GM21528 (cell line): ENCODE results near the gene SMG5.

Source experiments
- ATAC-seq: cut with Tn5 transposase; IDR thresholded peaks from one replicate; pipeline ENCODE4 v1.9.1; 2021; ENCODE audit warnings: mild to moderate bottlenecking, moderate library complexity; ENCODE audit not compliant: unreplicated experiment, low FRiP score

Gene SMG5

GRCh38 chr1:156283521-156283920 lies 896 bp upstream of the SMG5 start:
- ATAC-seq: no peak

GRCh38 chr1:156281693-156282478 lies 739 bp downstream of the SMG5 start:
- ATAC-seq: peak; percentile 18

- peak; percentile 28 for ATAC-seq
Measured at GRCh38 chr1:156281281-156281680, 1.3 kb downstream of the SMG5 start.

GRCh38 chr1:156279837-156280236 lies 2.8 kb downstream of the SMG5 start:
- no peak for ATAC-seq

GRCh38 chr1:156276966-156277381 lies 5.7 kb downstream of the SMG5 start:
- no peak for ATAC-seq

- no peak for ATAC-seq
Measured at GRCh38 chr1:156276532-156276931, 6.1 kb downstream of the SMG5 start.

GRCh38 chr1:156270314-156270713 lies 12.3 kb downstream of the SMG5 start:
- ATAC-seq: no peak

- no peak for ATAC-seq
Measured at GRCh38 chr1:156268336-156268735, 14.3 kb downstream of the SMG5 start.

- no peak for ATAC-seq
Measured at GRCh38 chr1:156266051-156266450, 16.6 kb downstream of the SMG5 start.

GRCh38 chr1:156263288-156263655 lies 19.4 kb downstream of the SMG5 start:
- no peak for ATAC-seq

GRCh38 chr1:156262461-156263287 lies 20.0 kb downstream of the SMG5 start:
- no peak for ATAC-seq

GRCh38 chr1:156260896-156261295 lies 21.7 kb downstream of the SMG5 start:
- no peak for ATAC-seq

GRCh38 chr1:156259805-156260204 lies 22.8 kb downstream of the SMG5 start:
- no peak for ATAC-seq

GRCh38 chr1:156258859-156259258 lies 23.8 kb downstream of the SMG5 start:
- ATAC-seq: no peak

GRCh38 chr1:156257711-156258110 lies 24.9 kb downstream of the SMG5 start:
- no peak for ATAC-seq

GRCh38 chr1:156253634-156254033 lies 29.0 kb downstream of the SMG5 start:
- ATAC-seq: no peak

GRCh38 chr1:156251527-156251926 lies 31.1 kb downstream of the SMG5 start:
- ATAC-seq: no peak

- ATAC-seq: no peak
Measured at GRCh38 chr1:156249593-156249992, 33.0 kb downstream of the SMG5 start.

GRCh38 chr1:156248323-156248683 lies 34.3 kb downstream of the SMG5 start:
- no peak for ATAC-seq

- no peak for ATAC-seq
Measured at GRCh38 chr1:156247460-156248322, 34.9 kb downstream of the SMG5 start, which contains the start of gene PAQR6. PAQR6 (minus strand) TSS chr1:156248056; CDS start chr1:156246731, 1,325 bp downstream.
